Subcutaneous abdominal adipose tissue (tissue), 5 donors: ENCODE measurements around the gene ETV6.
"Not testable (repeated sequence)": the region's sequence is repeated elsewhere in the genome, so short reads cannot be mapped to it uniquely, and the experiment has no call there.

Experiments
- H3K27ac ChIP-seq: one replicate; pipeline ENCODE4 v1.7.0; 2013; ENCODE audit warnings: low read depth, mild to moderate bottlenecking, inconsistent platforms, low read length, moderate library complexity
- H3K27me3 ChIP-seq, 5 donors: one replicate each; pipeline ENCODE4 v1.7.0; 2013; ENCODE audit warnings: low read length in 5 of 5, inconsistent platforms in 1 of 5; ENCODE audit not compliant: control insufficient read depth in 5 of 5, insufficient read depth in 4 of 5
- H3K36me3 ChIP-seq, 5 donors: one replicate each; pipeline ENCODE4 v1.7.0; 2013; ENCODE audit warnings: low read length in 5 of 5; ENCODE audit not compliant: control insufficient read depth in 5 of 5, insufficient read depth in 5 of 5
- H3K4me1 ChIP-seq, 5 donors: one replicate each; pipeline ENCODE4 v1.7.0; 2013; ENCODE audit warnings: low read length in 5 of 5, mild to moderate bottlenecking in 3 of 5, moderate library complexity in 1 of 5; ENCODE audit not compliant: control insufficient read depth in 5 of 5, insufficient read depth in 5 of 5
- H3K4me3 ChIP-seq, 5 donors: one replicate each; pipeline ENCODE4 v1.7.0; 2013; ENCODE audit warnings: low read length in 5 of 5, low read depth in 1 of 5
- H3K9ac ChIP-seq, 5 donors: one replicate each; pipeline ENCODE4 v1.7.0; 2013; ENCODE audit warnings: low read length in 5 of 5, mild to moderate bottlenecking in 4 of 5, moderate library complexity in 3 of 5
- H3K9me3 ChIP-seq, 5 donors: one replicate each; pipeline ENCODE4 v1.7.0; 2013; ENCODE audit warnings: low read length in 5 of 5; ENCODE audit not compliant: control insufficient read depth in 5 of 5
- donor health status: healthy.
- donor health status: healthy.
- donor health status: healthy.
- donor health status: healthy.
- donor health status: healthy.

ETV6 gene

DNA sequence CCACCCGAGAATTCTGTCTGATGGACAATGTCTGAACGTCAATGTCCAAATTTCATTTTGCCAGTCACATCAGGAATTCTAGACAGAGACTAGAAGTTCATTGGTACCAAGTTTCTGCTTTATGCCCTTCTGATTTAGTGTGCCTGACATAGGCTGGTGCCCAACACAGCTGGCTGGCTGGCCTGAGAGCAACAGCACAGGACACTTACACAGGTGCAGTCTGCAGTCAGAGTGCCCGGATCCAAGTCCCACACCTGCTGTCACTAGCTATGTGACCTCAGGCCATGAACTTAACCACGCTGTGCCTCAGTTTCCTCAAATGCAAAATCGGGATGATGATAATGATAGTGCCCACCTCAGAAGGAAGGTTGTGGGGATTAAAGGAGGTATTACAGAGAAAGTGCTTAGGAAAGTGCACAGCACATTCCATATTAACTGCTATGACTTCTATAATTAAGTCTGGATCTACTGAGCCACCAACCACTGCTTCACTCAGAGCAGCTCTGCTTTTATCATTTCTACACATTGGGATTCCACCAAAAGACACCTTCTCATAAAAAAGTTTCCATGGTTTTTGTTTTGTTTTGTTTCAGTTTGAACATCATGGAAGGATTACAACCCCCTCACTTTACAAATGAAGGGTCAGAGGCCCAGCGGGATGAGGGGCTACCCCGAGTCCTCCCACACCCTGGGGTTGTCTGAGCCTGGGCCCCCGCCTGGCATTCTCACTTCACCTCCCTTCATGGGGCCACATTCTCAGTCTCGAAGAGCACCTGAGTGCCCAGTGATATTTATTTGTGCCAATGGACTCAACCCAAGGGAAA is 252.4 kb downstream of the ETV6 start:
- H3K27ac ChIP-seq, result no peak overlapping the region
- H3K4me1 ChIP-seq, result no peaks in the 10 kb centered on the region
- H3K9ac ChIP-seq, result no peak overlapping the region

DNA sequence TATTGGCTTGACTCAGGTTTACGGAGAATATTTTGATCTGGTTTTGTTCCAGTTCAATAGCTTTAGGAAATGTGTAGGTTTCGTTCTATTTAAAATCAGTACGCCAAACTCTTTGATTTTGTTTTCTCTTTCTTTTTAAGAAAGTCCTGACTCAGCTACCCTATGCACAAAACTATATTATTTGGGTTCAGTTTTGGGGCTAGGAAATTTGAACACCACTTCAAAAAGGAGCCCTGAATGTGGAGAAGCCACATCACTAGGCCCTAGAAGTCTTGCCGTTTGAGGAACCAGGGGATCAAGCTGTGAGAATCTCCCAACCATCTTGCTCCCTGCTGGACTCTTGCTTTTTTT is 253.0 kb downstream of the ETV6 start:
- H3K9me3 ChIP-seq, result peaks cover 0 to 11% (median 5%) of the 10 kb centered on the region in 5 donors
- no peaks in the 10 kb centered on the region for H3K36me3 ChIP-seq
- no peak overlapping the region for H3K4me3 ChIP-seq
- H3K4me1 ChIP-seq, result no peaks in the 10 kb centered on the region
- no peak overlapping the region for H3K27ac ChIP-seq
- no peaks in the 10 kb centered on the region for H3K27me3 ChIP-seq
- no peak overlapping the region for H3K9ac ChIP-seq

More for the DNA sequence above, 252.4 kb downstream of the ETV6 start:
- Histone ChIP-seq H3K27me3 (no peaks in the 10 kb centered on the region), H3K36me3 (no peaks in the 10 kb centered on the region), H3K4me3 (no peak overlapping the region), H3K9me3 (peaks cover 0 to 7% (median under 1%) of the 10 kb centered on the region in 5 donors)

DNA sequence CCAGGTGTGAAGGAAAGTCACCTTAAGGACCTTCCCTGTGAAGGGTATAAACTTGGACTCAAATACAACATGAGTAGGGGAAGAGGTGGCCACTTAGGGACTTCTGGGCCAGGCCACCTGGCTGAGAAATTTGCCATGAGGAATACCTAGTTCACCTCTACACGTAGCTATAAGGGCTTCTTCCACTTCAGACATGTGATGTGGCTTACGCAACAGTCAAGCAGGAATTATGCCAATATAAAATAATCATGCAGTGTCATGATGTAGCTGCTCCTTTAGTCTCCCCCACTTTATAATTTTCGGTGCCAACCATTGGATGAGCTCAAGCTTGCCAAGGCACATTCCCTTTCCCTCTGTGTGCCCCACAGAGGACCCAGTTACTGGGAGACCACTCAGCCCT is 254.7 kb downstream of the ETV6 start:
- no peak overlapping the region for H3K4me3 ChIP-seq
- H3K9me3 ChIP-seq, result peaks cover 2 to 25% (median 8%) of the 10 kb centered on the region in 5 donors
- no peak overlapping the region for H3K27ac ChIP-seq
- H3K27me3 ChIP-seq, result no peaks in the 10 kb centered on the region
- no peaks in the 10 kb centered on the region for H3K4me1 ChIP-seq
- no peak overlapping the region for H3K9ac ChIP-seq
- H3K36me3 ChIP-seq, result no peaks in the 10 kb centered on the region

DNA sequence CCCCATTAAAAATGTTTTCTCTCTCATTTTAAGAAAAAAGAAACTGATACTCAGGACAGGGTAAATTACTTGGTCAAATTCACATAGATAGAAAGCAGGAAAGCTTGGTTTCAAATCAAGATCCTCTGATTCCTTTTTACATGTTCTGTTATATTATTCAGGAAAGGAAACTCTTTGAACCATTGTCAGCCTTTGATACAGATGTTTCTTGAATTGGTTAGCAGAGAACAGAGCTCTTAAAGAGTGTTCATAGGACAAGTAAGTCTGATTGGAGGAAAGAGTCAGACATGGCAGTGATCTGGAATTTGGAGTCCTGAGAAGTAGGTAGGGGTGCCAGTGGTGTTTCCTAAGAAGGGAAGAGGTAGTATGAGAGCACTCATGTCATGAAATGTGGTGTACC is 256.1 kb downstream of the ETV6 start:
- no peaks in the 10 kb centered on the region for H3K27me3 ChIP-seq
- H3K27ac ChIP-seq, result no peak overlapping the region
- H3K4me1 ChIP-seq, result no peaks in the 10 kb centered on the region
- H3K9me3 ChIP-seq, result peaks cover 2 to 26% (median 8%) of the 10 kb centered on the region in 5 donors
- no peak overlapping the region for H3K9ac ChIP-seq
- no peaks in the 10 kb centered on the region for H3K36me3 ChIP-seq
- no peak overlapping the region for H3K4me3 ChIP-seq

DNA sequence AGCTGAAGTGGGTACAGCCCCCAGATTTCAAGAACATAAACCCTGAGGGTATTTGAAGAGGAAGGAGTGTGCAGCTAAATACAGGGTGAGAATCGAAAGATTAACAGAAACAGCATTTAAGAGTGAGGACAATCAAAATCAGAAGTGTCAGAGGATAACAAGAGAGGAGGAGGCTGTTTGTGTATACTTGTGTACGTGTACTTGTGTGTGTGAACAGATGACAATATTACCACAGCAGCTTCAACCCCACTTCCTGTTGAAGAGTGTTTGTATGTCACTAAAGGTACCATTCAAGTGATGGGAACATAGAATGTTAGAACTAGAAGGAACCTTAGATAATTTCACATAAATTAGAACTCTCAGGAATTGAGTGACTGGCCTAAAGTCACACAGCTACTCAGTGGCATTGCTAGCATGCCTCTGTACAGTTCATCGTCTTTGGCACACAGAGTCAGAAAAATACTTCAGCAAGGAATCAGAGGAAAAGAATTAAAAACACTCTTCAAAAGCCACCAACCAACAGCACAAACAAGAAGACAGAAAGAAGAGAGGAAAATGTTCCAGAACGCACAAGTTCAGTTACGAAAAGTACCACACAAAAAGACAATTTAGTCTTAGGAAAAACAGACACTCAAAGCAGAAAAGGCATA is 256.9 kb downstream of the ETV6 start:
- H3K27me3 ChIP-seq, result no peaks in the 10 kb centered on the region
- H3K4me1 ChIP-seq, result no peaks in the 10 kb centered on the region
- H3K9me3 ChIP-seq, result peaks cover 2 to 26% (median 8%) of the 10 kb centered on the region in 5 donors
- no peak overlapping the region for H3K9ac ChIP-seq
- H3K27ac ChIP-seq, result no peak overlapping the region
- H3K36me3 ChIP-seq, result no peaks in the 10 kb centered on the region
- no peak overlapping the region for H3K4me3 ChIP-seq

DNA sequence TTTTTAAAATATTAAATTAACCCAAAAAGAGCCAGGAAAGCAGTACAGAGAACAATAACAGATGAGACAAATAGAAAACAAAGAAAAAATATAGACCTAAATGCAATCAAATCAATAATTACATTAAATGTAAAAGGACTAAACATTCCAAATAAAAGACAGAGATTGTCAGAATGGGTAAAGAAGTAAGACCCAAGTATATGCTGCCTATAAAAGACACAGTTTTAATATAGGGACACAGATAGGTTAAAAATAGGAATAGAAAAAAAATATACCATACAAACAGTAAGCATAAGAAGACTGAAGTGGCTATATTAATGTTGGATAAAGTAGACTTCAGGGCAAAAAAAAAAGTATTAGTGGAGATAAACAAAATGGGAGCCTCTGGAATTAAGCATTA is 258.2 kb downstream of the ETV6 start:
- Histone ChIP-seq H3K27ac (no peak overlapping the region), H3K4me3 (no peak overlapping the region), H3K27me3 (no peaks in the 10 kb centered on the region), H3K9ac (no peak overlapping the region), H3K9me3 (peaks cover 2 to 26% (median 8%) of the 10 kb centered on the region in 5 donors), H3K4me1 (no peaks in the 10 kb centered on the region), H3K36me3 (no peaks in the 10 kb centered on the region)

DNA sequence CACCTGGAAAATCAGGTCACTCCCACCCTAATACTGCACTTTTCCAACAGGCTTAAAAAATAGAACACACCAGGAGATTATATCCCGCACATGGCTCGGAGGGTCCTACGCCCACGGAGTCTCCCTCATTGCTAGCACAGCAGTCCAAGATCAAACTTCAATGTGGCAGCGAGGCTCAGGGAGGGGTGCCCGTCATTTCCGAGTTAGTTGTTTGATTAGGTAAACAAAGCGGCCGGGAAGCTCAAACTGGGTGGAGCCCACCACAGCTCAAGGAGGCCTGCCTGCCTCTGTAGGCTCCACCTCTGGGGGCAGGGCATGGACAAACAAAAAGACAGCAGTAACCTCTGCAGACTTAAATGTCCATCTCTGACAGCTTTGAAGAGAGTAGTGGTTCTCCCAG is 259.9 kb downstream of the ETV6 start:
- H3K9ac ChIP-seq, H3K4me1 ChIP-seq, H3K27me3 ChIP-seq, H3K4me3 ChIP-seq, H3K36me3 ChIP-seq, H3K27ac ChIP-seq: not testable (repeated sequence)
- H3K9me3 ChIP-seq, result peaks cover 2 to 26% (median 8%) of the 10 kb centered on the region in 5 donors

DNA sequence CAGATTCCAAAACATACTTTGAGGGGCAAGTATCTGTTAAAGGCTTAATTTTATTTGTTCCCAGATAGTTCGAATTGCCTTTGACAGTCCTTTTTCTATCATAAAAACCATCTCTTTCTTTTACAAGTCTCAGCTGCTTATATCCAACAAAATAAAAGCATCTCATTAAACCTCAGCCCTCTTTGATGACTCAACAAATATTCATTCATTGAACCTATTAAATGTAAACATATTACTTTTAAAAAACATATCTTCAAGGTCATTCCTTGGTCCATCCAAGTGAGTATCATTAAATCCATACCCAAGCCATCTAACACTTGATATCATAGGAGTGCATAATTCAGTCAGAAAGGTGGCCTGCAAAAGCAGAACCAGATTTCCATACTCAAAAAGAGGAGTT is 266.6 kb downstream of the ETV6 start:
- H3K27ac ChIP-seq, result no peak overlapping the region
- no peak overlapping the region for H3K4me3 ChIP-seq
- H3K4me1 ChIP-seq, result no peaks in the 10 kb centered on the region
- no peak overlapping the region for H3K9ac ChIP-seq
- H3K9me3 ChIP-seq, result no peaks in the 10 kb centered on the region
- no peaks in the 10 kb centered on the region for H3K27me3 ChIP-seq
- H3K36me3 ChIP-seq, result no peaks in the 10 kb centered on the region

DNA sequence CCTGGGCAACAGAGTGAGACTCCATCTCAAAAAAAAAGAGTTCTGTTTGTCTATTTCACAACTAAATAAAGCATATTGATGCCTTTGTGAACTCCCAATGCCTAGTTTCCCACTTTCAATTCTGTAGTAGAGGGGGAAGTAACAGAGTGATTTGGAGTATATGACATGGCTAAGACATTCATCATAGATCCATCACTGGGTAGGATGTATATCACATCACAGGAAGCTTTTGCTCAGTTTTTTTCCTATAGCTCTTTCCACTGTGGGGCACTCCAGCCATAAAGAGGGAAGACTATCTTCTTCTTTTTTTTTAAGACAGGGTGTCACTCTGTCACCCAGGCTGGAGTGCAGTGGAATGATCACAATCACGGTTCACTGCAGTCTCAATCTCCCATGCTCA is 267.3 kb downstream of the ETV6 start:
- Histone ChIP-seq H3K4me3 (no peak overlapping the region), H3K27ac (no peak overlapping the region), H3K27me3 (no peaks in the 10 kb centered on the region), H3K4me1 (no peaks in the 10 kb centered on the region), H3K9me3 (no peaks in the 10 kb centered on the region), H3K9ac (no peak overlapping the region), H3K36me3 (no peaks in the 10 kb centered on the region)

DNA sequence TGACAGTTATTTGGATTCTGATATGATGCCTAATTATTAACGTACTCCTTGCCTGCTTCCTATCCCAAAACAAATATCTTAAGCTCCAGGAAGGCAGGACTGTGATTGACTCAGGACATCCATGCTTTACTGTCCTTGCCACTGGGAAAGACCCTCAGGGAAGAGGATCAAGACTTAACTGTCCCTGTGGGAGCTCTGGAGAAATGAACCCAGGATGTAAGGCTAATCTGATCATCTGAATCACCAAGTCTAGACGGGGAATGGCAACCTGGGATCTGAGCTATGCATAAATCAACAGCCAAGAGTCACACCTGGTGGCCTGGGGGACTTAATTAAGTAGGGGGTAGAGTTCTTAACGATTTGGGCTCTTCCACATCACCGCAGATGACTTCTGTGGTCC is 268.0 kb downstream of the ETV6 start:
- Histone ChIP-seq H3K27ac (no peak overlapping the region), H3K9me3 (no peaks in the 10 kb centered on the region), H3K4me1 (no peaks in the 10 kb centered on the region), H3K4me3 (no peak overlapping the region), H3K36me3 (no peaks in the 10 kb centered on the region), H3K9ac (no peak overlapping the region), H3K27me3 (no peaks in the 10 kb centered on the region)
